SJSA1 (cell line): ENCODE results near the gene ENOPH1. TPM values are rescaled to one million over a fixed set of nuclear protein-coding genes. Genes with fewer than 3 reads are reported as not detected.
A peak's percentile ranks its signal among the peaks of the same experiment; 100 is the strongest.
"Not testable (repeated sequence)": the region's sequence is repeated elsewhere in the genome, so short reads cannot be mapped to it uniquely, and the experiment has no call there.

Experiments used
- DNase-seq, 2 experiments: peaks; one replicate each; pipeline ENCODE4 v3.0.0-alpha.2; 2015 to 2020; ENCODE audit warnings: low spot score in 2 of 2, low read depth in 1 of 2
- H3K27ac ChIP-seq: fragments of 250-450 bp; sonication (Bioruptor Pico); 2 replicates; pipeline ENCODE4 v1.5.1; 2020; ENCODE audit warnings: mild to moderate bottlenecking, moderate library complexity
- H3K27me3 ChIP-seq: fragments of 250-450 bp; sonication (Bioruptor Pico); replicated peaks from 2 replicates; pipeline ENCODE4 v1.5.1; 2020; ENCODE audit warnings: mild to moderate bottlenecking, moderate library complexity
- H3K36me3 ChIP-seq: fragments of 250-450 bp; sonication (Bioruptor Pico); 2 replicates; pipeline ENCODE4 v1.5.1; 2020; ENCODE audit warnings: mild to moderate bottlenecking
- H3K4me1 ChIP-seq: fragments of 250-450 bp; sonication (Bioruptor Pico); replicated peaks from 2 replicates; pipeline ENCODE4 v1.6.1; 2021; ENCODE audit warnings: mild to moderate bottlenecking
- H3K4me3 ChIP-seq: fragments of 250-450 bp; sonication (Bioruptor Pico); 2 replicates; pipeline ENCODE4 v1.5.1; 2020; ENCODE audit warnings: mild to moderate bottlenecking
- H3K9me3 ChIP-seq: fragments of 250-450 bp; sonication (Bioruptor Pico); replicated peaks from 2 replicates; pipeline ENCODE4 v1.5.1; 2020; ENCODE audit warnings: mild to moderate bottlenecking
- total RNA-seq: library from RNA; depleted of rRNA; stranded (reverse); fragments of >200 nt; shearing (Covaris generic); gene quantifications from 2 replicates; pipeline ENCODE4 v1.2.3, GENCODE V29; 2014

The ENOPH1 gene
- total RNA-seq, 1 experiment from 2014 or later: 87.5 TPM

GRCh38 chr4:82467471-82467870 is 37.1 kb downstream of the ENOPH1 start:
- no peak for DNase-seq
- H3K9me3 ChIP-seq: 0 out of 2 replicates have a peak, but pooled peaks cover 4% of the 10 kb centered on the region
- peaks cover 14% of the 10 kb centered on the region for H3K36me3 ChIP-seq
- no peak overlapping the region for H3K27ac ChIP-seq
- no peak overlapping the region for H3K4me3 ChIP-seq
- H3K4me1 ChIP-seq: no peaks in the 10 kb centered on the region
- H3K27me3 ChIP-seq: no peaks in the 10 kb centered on the region

- H3K4me1 ChIP-seq: no peaks in the 10 kb centered on the region
- no peak overlapping the region for H3K27ac ChIP-seq
- H3K36me3 ChIP-seq: no peaks in the 10 kb centered on the region; the same call in 1 of the 2 replicates
- 0 out of 2 replicates have a peak, but pooled peaks cover 4% of the 10 kb centered on the region for H3K9me3 ChIP-seq
- DNase-seq: peak in 1 of 2 experiments; percentile 45
- no peaks in the 10 kb centered on the region for H3K27me3 ChIP-seq
- H3K4me3 ChIP-seq: no peak overlapping the region
Measured at GRCh38 chr4:82469791-82470345, 39.5 kb downstream of the ENOPH1 start.

- DNase-seq: not testable (repeated sequence)
Measured at GRCh38 chr4:82473080-82473479, 42.7 kb downstream of the ENOPH1 start.

GRCh38 chr4:82473621-82474164 is 43.3 kb downstream of the ENOPH1 start:
- no peak for DNase-seq
- Histone ChIP-seq H3K4me3 (no peak overlapping the region), H3K4me1 (no peaks in the 10 kb centered on the region)

More at GRCh38 chr4:82473080-82473479, 42.7 kb downstream of the ENOPH1 start:
- H3K36me3 ChIP-seq, H3K9me3 ChIP-seq, H3K27ac ChIP-seq, H3K4me1 ChIP-seq, H3K4me3 ChIP-seq, H3K27me3 ChIP-seq: not testable (repeated sequence)

GRCh38 chr4:82475931-82476330 is 45.5 kb downstream of the ENOPH1 start:
- not testable (repeated sequence) for H3K4me1 ChIP-seq, H3K27ac ChIP-seq, DNase-seq, H3K36me3 ChIP-seq, H3K4me3 ChIP-seq, H3K9me3 ChIP-seq, H3K27me3 ChIP-seq

More at GRCh38 chr4:82473621-82474164, 43.3 kb downstream of the ENOPH1 start:
- Histone ChIP-seq H3K36me3 (no peaks in the 10 kb centered on the region), H3K9me3 (no peaks in the 10 kb centered on the region), H3K27ac (no peak overlapping the region), H3K27me3 (no peaks in the 10 kb centered on the region)

GRCh38 chr4:82477469-82477868 is 47.1 kb downstream of the ENOPH1 start:
- H3K36me3 ChIP-seq, DNase-seq, H3K27me3 ChIP-seq, H3K27ac ChIP-seq, H3K4me3 ChIP-seq, H3K9me3 ChIP-seq, H3K4me1 ChIP-seq: not testable (repeated sequence)

GRCh38 chr4:82479562-82479961 is 49.2 kb downstream of the ENOPH1 start:
- Histone ChIP-seq H3K9me3 (no peaks in the 10 kb centered on the region), H3K36me3 (no peaks in the 10 kb centered on the region), H3K4me1 (no peaks in the 10 kb centered on the region), H3K27ac (no peak overlapping the region), H3K27me3 (no peaks in the 10 kb centered on the region), H3K4me3 (no peak overlapping the region)
- no peak for DNase-seq

GRCh38 chr4:82480771-82481505 is 50.5 kb downstream of the ENOPH1 start:
- no peaks in the 10 kb centered on the region; the same call in 1 of the 2 replicates for H3K27me3 ChIP-seq
- no peak overlapping the region for H3K27ac ChIP-seq

GRCh38 chr4:82481506-82481840 is 51.1 kb downstream of the ENOPH1 start:
- Histone ChIP-seq H3K9me3 (no peaks in the 10 kb centered on the region), H3K36me3 (no peaks in the 10 kb centered on the region), H3K27me3 (no peaks in the 10 kb centered on the region; the same call in 1 of the 2 replicates), H3K4me1 (no peaks in the 10 kb centered on the region), H3K27ac (no peak overlapping the region), H3K4me3 (no peak overlapping the region)
- DNase-seq: no peak

More at GRCh38 chr4:82480771-82481505, 50.5 kb downstream of the ENOPH1 start:
- DNase-seq: no peak
- H3K4me3 ChIP-seq: no peak overlapping the region
- no peaks in the 10 kb centered on the region for H3K36me3 ChIP-seq
- H3K9me3 ChIP-seq: no peaks in the 10 kb centered on the region
- no peaks in the 10 kb centered on the region for H3K4me1 ChIP-seq

GRCh38 chr4:82482387-82482786 is 52.0 kb downstream of the ENOPH1 start:
- DNase-seq: no peak
- Histone ChIP-seq H3K27ac (no peak overlapping the region), H3K27me3 (no peaks in the 10 kb centered on the region; the same call in 1 of the 2 replicates), H3K9me3 (no peaks in the 10 kb centered on the region), H3K36me3 (no peaks in the 10 kb centered on the region), H3K4me1 (no peaks in the 10 kb centered on the region), H3K4me3 (no peak overlapping the region)

GRCh38 chr4:82484996-82485783 is 54.8 kb downstream of the ENOPH1 start:
- no peak for DNase-seq
- Histone ChIP-seq H3K27ac (no peak overlapping the region), H3K9me3 (no peaks in the 10 kb centered on the region), H3K4me3 (no peak overlapping the region), H3K4me1 (no peaks in the 10 kb centered on the region), H3K36me3 (no peaks in the 10 kb centered on the region), H3K27me3 (no peaks in the 10 kb centered on the region; the same call in 1 of the 2 replicates)

GRCh38 chr4:82489076-82489475 is 58.7 kb downstream of the ENOPH1 start:
- no peak overlapping the region for H3K27ac ChIP-seq
- no peaks in the 10 kb centered on the region for H3K36me3 ChIP-seq
- H3K27me3 ChIP-seq: no peaks in the 10 kb centered on the region; the same call in 1 of the 2 replicates
- H3K4me1 ChIP-seq: no peaks in the 10 kb centered on the region
- H3K9me3 ChIP-seq: no peaks in the 10 kb centered on the region
- DNase-seq: no peak
- no peak overlapping the region for H3K4me3 ChIP-seq

- H3K27ac ChIP-seq: no peak overlapping the region
- no peaks in the 10 kb centered on the region for H3K4me1 ChIP-seq
- H3K36me3 ChIP-seq: no peaks in the 10 kb centered on the region
- no peak for DNase-seq
- H3K27me3 ChIP-seq: no peaks in the 10 kb centered on the region; the same call in 1 of the 2 replicates
- H3K4me3 ChIP-seq: no peak overlapping the region
- H3K9me3 ChIP-seq: no peaks in the 10 kb centered on the region
Measured at GRCh38 chr4:82489987-82490386, 59.6 kb downstream of the ENOPH1 start.
